Left renal cortex interstitium (tissue), 4 donors: ENCODE measurements around the gene CPNE5. TPM values are rescaled to one million over a fixed set of nuclear protein-coding genes. Genes with fewer than 3 reads are reported as not detected.
"Not testable (repeated sequence)": the region's sequence is repeated elsewhere in the genome, so short reads cannot be mapped to it uniquely, and the experiment has no call there.

Experiments
- DNase-seq, 4 donors: peaks; one replicate each; pipeline ENCODE4 v3.0.0-alpha.2; 2013; ENCODE audit warnings: low read depth in 4 of 4, low spot score in 2 of 4, missing footprints in 1 of 4
- polyA plus RNA-seq, 4 donors: library from polyadenylated mRNA; unstranded; fragments of 120-200 nt; gene quantifications; one replicate each; pipeline ENCODE4 v1.2.1, GENCODE V29; 2013; ENCODE audit not compliant: insufficient read length in 4 of 4

The CPNE5 gene
- polyA plus RNA-seq, 4 donors, result 12.2 to 16.6 (median 13.8) TPM

- DNase-seq, result no peak
These were observed 110.1 kb downstream of the CPNE5 start for GRCh38 chr6:36729161-36729524.

GRCh38 chr6:36728289-36729160 is 110.7 kb downstream of the CPNE5 start:
- no peak for DNase-seq

GRCh38 chr6:36727505-36728021 is 111.7 kb downstream of the CPNE5 start:
- no peak for DNase-seq

GRCh38 chr6:36725581-36725980 is 113.7 kb downstream of the CPNE5 start:
- no peak for DNase-seq

DNA sequence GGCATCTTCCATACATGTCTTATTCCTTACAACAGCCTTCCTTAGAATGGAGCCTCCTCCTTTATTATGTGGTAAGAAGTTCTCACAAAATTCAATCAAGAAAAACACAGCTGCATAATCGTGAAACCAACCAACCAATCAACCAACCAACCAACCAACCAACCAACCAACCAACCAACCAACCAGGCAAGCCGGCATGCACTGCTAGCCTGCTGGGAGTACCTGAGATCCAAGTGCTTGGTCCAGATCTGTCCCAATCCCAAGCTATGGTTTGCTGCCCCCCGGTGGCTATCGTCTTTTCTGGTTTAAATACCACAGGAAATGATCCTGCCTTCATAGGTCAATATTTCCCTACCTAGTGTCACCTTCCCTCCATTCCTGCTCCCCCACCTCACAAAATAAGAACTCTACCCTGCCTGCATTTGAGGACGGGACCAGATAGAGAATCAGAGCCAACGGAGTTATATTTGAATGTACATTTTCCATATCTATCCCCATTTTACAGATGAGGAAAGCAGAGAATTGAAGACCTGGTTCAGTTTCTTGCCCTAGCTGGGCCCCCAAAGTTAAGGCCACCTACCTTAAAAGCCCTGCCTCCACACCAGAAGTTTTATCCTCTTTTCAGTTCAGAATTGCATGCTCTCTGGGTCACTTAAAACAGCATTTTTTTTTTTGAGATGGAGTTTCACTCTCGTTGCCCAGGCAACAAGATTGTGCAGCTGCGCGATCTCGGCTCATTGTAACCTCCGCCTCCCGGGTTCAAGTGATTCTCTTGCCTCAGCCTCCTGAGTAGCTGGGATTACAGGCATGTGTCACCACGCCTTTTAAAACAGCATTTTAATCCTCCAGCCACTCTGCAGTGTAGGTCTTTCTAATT is 114.5 kb downstream of the CPNE5 start:
- no peak for DNase-seq

DNA sequence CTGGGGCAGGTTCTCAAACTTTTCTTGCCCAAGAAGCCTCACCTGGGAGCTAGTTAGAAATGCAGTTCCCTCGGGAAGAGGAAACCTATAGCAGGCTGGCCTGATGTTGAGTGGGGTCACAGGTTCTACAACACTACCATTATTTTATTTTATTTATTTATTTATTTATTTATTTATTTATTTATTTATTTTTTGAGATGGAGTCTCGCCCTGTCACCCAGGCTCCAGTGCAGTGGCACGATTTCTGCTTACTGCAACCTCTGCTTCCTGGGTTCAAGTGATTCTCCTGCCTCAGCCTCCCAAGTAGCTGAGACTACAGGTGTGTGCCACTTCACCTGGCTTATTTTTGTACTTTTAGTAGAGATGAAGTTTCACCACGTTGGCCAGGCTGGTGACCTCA is 115.3 kb downstream of the CPNE5 start:
- not testable (repeated sequence) for DNase-seq

DNA sequence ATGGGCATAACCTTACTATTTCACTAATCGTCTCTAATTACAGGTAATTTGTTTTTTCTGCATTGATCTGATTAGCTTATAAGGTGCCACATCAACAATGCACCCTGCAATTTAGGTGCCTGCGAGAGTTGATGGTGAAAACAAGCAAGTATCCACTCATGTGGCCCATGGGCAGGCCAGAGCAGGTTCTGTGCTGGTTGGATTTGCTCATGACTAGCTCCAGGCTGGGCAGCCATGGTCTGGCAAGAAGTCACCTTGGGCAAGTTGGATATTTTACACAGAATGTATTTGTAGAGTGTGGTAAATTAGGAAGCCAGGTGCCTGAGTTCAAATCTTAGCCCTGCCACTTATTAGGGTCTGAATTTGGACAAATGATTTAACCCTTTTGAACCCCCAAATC is 116.4 kb downstream of the CPNE5 start:
- no peak for DNase-seq

DNA sequence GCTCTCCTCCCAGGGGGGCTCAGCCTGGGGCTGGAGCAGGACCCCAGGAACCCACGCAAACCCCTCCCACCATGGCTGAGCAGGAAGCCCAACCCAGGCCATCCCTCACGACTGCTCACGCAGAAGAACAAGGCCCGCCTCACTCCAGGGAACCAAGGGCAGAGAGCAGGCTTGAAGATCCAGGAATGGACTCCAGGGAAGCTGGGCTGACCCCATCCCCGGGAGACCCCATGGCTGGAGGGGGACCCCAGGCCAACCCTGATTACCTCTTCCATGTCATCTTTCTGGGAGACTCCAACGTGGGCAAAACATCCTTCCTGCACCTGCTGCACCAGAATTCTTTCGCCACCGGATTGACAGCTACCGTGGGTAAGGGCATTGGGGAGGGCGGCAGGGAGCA is 116.9 kb downstream of the CPNE5 start:
- no peak for DNase-seq

DNA sequence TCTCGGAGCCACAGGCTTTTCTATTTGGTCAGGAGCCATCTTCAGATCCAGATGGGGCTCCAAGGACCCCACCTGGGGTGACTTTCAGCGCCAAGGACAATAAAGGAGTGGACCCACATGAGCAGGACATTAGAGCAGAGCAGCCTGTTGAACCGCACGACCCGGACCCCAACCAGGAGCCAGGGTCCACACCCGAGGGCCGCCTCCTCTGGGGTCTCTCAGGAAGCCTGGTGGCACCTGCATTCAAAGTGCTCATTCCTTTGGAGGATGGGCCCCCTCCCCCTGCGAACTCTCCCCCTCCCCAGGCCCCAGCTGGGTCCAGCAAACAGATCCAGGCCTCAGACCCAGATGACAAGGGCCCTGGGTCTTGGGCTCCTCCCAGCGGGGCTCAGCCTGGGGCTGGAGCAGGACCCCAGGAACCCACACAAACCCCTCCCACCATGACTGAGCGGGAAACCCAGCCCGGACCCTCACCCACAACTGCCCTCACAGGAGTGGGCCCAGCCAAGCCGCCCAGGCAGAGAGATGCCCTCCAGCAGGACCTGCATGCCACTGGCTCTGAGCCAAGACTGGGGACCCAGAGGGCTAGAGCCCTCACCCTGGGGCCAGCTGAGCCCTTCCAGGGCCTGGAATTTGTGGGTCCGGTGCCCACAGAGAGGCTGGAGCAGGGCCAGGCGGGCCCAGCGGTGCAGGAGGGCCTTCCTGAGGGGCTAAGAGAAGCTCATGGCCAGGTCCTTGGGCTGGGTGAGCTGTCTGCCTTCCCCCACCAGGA is 117.7 kb downstream of the CPNE5 start:
- no peak for DNase-seq

- DNase-seq, result no peak
These were observed 118.7 kb downstream of the CPNE5 start for GRCh38 chr6:36720251-36721141.

DNA sequence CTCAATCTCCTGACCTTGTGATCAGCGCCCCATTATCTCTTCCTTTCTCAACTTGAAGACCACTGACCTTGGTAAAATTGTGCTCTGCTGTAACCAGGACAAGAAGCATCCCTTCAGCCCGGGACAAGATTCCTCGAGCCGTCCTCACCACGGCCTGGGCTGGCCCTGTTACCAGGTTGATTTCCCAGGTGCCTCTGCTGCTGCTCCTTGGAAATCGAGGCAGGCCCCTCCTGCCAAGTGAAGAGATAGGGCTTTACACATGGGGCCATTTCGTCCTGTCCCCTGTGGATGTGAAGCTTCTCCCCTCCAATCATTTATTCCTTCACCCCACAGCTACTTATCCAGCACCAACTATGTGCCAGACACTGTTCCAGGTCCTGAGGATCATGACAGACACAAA is 120.1 kb downstream of the CPNE5 start:
- no peak for DNase-seq

- no peak for DNase-seq
These were observed 120.7 kb downstream of the CPNE5 start for GRCh38 chr6:36718560-36718959.

DNA sequence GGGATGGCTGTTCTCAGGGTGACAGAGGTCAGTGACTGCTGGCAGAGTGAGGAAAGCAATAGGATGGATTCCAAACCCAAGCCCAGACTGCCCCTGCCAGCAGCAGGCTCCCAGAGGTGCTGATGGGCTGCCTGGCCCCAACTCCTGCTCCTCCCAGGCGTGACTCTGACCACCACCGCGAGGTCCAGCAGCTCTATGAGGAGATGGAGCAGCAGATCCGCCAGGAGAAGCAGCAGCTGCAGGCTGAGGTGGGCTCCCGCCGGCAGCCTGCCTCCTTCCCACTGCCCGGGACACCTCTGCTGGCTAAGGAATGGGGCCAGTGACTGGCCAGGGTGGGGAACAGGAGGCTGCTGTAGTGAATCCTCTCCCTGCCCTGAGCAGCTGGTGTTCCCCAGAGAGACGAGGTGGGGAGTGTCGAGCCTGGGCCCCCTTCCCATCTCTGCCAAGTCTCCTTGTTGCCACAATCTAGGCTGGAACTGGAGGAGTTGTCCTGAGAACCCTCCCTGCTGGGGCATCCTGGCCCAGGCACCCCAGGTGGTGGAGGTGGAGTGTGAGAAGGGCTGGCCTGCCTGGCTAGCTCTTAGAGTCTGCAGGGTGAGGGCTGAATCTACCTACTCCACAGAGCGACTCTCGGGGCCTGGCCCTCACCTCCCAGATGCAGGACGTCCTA is 121.2 kb downstream of the CPNE5 start:
- DNase-seq, result no peak

- no peak for DNase-seq
These were observed 121.9 kb downstream of the CPNE5 start for GRCh38 chr6:36717231-36717825.

GRCh38 chr6:36716476-36717093 is 122.7 kb downstream of the CPNE5 start:
- DNase-seq, result no peak

GRCh38 chr6:36715469-36715868 is 123.8 kb downstream of the CPNE5 start:
- no peak for DNase-seq

DNA sequence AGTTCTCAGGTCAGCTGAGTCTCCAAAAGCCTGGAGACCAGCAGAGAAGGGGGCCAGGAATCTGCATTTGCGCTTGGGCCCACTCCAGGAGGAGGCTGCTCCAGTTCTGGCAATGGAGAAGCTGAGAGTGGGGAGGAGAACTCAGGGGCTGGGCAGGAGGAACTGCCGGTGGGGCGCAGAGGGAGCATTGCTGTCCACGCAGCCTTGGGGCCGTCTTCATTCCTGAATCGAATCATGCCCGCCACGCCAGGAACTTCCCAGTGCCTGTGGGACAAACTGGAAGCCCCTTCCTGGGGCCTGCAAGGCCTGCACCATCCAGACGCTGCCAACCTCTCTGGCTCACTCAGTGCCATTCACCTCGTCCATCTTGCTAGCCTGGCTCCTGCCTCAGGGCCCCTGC is 124.7 kb downstream of the CPNE5 start:
- DNase-seq, result no peak

GRCh38 chr6:36713846-36714245 is 125.4 kb downstream of the CPNE5 start:
- no peak for DNase-seq
